Neuronal stem cell (in vitro differentiated cells): ENCODE measurements around the gene PYM1. TPM values are rescaled to one million over a fixed set of nuclear protein-coding genes. Genes with fewer than 3 reads are reported as not detected.

Experiments used
- DNase-seq: peaks from one replicate; pipeline ENCODE4 v3.0.0-alpha.2; 2013; ENCODE audit warnings: low spot score
- H2AFZ ChIP-seq: one replicate; pipeline ENCODE4 v1.6.1; 2013; ENCODE audit warnings: mild to moderate bottlenecking, low read length, inconsistent platforms
- H2AK5ac ChIP-seq: 2 replicates; pipeline ENCODE4 v1.6.1; 2013; ENCODE audit warnings: low read depth, mild to moderate bottlenecking, inconsistent platforms, low read length, moderate library complexity, mixed read lengths
- H2BK120ac ChIP-seq: 2 replicates; pipeline ENCODE4 v1.6.1; 2013; ENCODE audit warnings: low read depth, mild to moderate bottlenecking, inconsistent platforms, low read length, moderate library complexity, mixed read lengths
- H2BK12ac ChIP-seq: one replicate; pipeline ENCODE4 v1.6.1; 2013; ENCODE audit warnings: low read length, inconsistent platforms
- H2BK15ac ChIP-seq: 2 replicates; pipeline ENCODE4 v1.6.1; 2013; ENCODE audit warnings: mild to moderate bottlenecking, low read length, inconsistent platforms, mixed read lengths
- H2BK5ac ChIP-seq: one replicate; pipeline ENCODE4 v1.6.1; 2013; ENCODE audit warnings: inconsistent platforms, mild to moderate bottlenecking, low read length, moderate library complexity
- H3K14ac ChIP-seq: one replicate; pipeline ENCODE4 v1.6.1; 2013; ENCODE audit warnings: low read length, inconsistent platforms
- H3K18ac ChIP-seq: 2 replicates; pipeline ENCODE4 v1.6.1; 2013; ENCODE audit warnings: low read length, inconsistent platforms
- H3K23ac ChIP-seq: 2 replicates; pipeline ENCODE4 v1.6.1; 2013; ENCODE audit warnings: low read depth, mild to moderate bottlenecking, mixed read lengths, low read length, inconsistent platforms; ENCODE audit not compliant: poor library complexity
- H3K27ac ChIP-seq: replicated peaks from 3 replicates; pipeline ENCODE4 v1.5.1; 2013; ENCODE audit warnings: low read length, inconsistent platforms
- H3K27me3 ChIP-seq, 3 experiments: 2 replicates each; pipeline ENCODE4 v1.6.1; 2013; ENCODE audit warnings: low read length in 3 of 3, mild to moderate bottlenecking in 2 of 3, inconsistent platforms in 1 of 3, low read depth in 1 of 3, mixed read lengths in 1 of 3, moderate library complexity in 1 of 3; ENCODE audit not compliant: control insufficient read depth in 3 of 3, insufficient read depth in 3 of 3
- H3K36me3 ChIP-seq, 2 donors: replicated peaks in 1 of 2; 2 replicates each; pipeline ENCODE4 v1.6.1; 2013; ENCODE audit warnings: low read length in 2 of 2; ENCODE audit not compliant: control insufficient read depth in 2 of 2, insufficient read depth in 2 of 2
- H3K4ac ChIP-seq: 2 replicates; pipeline ENCODE4 v1.6.1; 2013; ENCODE audit warnings: inconsistent platforms, mild to moderate bottlenecking, low read length, moderate library complexity
- H3K4me1 ChIP-seq, 2 donors: 1 replicate in 1 of 2; 2 replicates in 1 of 2; pipeline ENCODE4 v1.6.1; 2013; ENCODE audit warnings: low read length in 2 of 2, low read depth in 1 of 2; ENCODE audit not compliant: control insufficient read depth in 2 of 2, insufficient read depth in 1 of 2
- H3K4me2 ChIP-seq: one replicate; pipeline ENCODE4 v1.6.1; 2013; ENCODE audit warnings: mild to moderate bottlenecking, low read length, inconsistent platforms; ENCODE audit not compliant: insufficient read depth, poor library complexity, severe bottlenecking
- H3K4me3 ChIP-seq, 2 donors: 2 replicates each; pipeline ENCODE4 v1.5.1; 2013; ENCODE audit warnings: low read length in 2 of 2, mild to moderate bottlenecking in 2 of 2, inconsistent platforms in 1 of 2, moderate library complexity in 1 of 2
- H3K79me1 ChIP-seq: one replicate; pipeline ENCODE4 v1.6.1; 2013; ENCODE audit warnings: low read depth, mild to moderate bottlenecking, inconsistent platforms, low read length, moderate library complexity
- H3K9ac ChIP-seq: one replicate; pipeline ENCODE4 v1.6.1; 2013; ENCODE audit warnings: mild to moderate bottlenecking, low read depth, low read length, inconsistent platforms; ENCODE audit not compliant: poor library complexity
- H3K9me3 ChIP-seq, 2 donors: replicated peaks in 1 of 2; 2 replicates each; pipeline versions ENCODE3 to v1.6.1; 2013; ENCODE audit warnings: low read length in 2 of 2, mild to moderate bottlenecking in 2 of 2, inconsistent platforms in 1 of 2, low read depth in 1 of 2, mixed read lengths in 1 of 2, moderate library complexity in 1 of 2; ENCODE audit not compliant: control insufficient read depth in 2 of 2, insufficient read depth in 1 of 2
- H4K8ac ChIP-seq: one replicate; pipeline ENCODE4 v1.6.1; 2013; ENCODE audit warnings: low read depth, mild to moderate bottlenecking, inconsistent platforms, low read length, moderate library complexity
- H4K91ac ChIP-seq: one replicate; pipeline ENCODE4 v1.6.1; 2013; ENCODE audit warnings: low read length, low read depth, mild to moderate bottlenecking, inconsistent platforms; ENCODE audit not compliant: poor library complexity
- WGBS, 2 donors: extraction: QIAGEN DNeasy Blood & Tissue Kit; methylation state at CpG; one replicate each; pipeline ENCODE4 v1.1.7; 2013; ENCODE audit warnings: missing lambda C conversion rate in 2 of 2, mixed read lengths in 1 of 2; ENCODE audit not compliant: insufficient read length in 2 of 2, insufficient replicate concordance in 1 of 2; ENCODE audit errors: extremely low coverage in 2 of 2; 5-methylcytosine and 5-hydroxymethylcytosine counted together
- polyA plus RNA-seq, 2 experiments: library from polyadenylated mRNA; stranded (reverse); fragments of 200-250 nt; gene quantifications; one replicate each; pipeline ENCODE4 v1.2.3, GENCODE V29; 2013

The PYM1 gene
- polyA plus RNA-seq (2013, experiment 1 of 2), result 50.0 TPM
- polyA plus RNA-seq (2013, experiment 2 of 2), result 49.6 TPM

- H3K4me3 ChIP-seq, result peak within 1 kb of the TSS; percentile 89 to 94
Observed at GRCh38 chr12:55927588-55928502, at the start of gene PYM1. TSS of gene PYM1 (minus strand) at chr12:55927894. CDS start at chr12:55927761, 133 bp downstream.

GRCh38 chr12:55974308-55974730 lies 46.6 kb upstream of the PYM1 start:
- Histone ChIP-seq H3K14ac (peak overlapping the region; percentile 57), H3K36me3 (peaks cover 16 to 72% of the 10 kb centered on the region in 2 donors), H3K79me1 (peaks cover 8% of the 10 kb centered on the region), H2BK12ac (no peak overlapping the region), H4K91ac (no peak overlapping the region), H2BK15ac (no peak overlapping the region), H3K4me2 (peak overlapping the region; percentile 35), H4K8ac (no peak overlapping the region), H3K9ac (peak overlapping the region; percentile 95), H3K27me3 (no peaks in the 10 kb centered on the region), H3K27ac (peak overlapping the region; percentile 86), H3K4me3 (peak overlapping the region; percentile 77 to 97), H3K4me1 (peaks cover 4 to 11% of the 10 kb centered on the region in 2 donors), H3K23ac (peak overlapping the region; percentile 99), H3K4ac (no peak overlapping the region), H2AFZ (peak overlapping the region; percentile 87), H2AK5ac (no peak overlapping the region), H3K9me3 (no peaks in the 10 kb centered on the region), H2BK5ac (peak overlapping the region; percentile 97), H2BK120ac (peak overlapping the region; percentile 42), H3K18ac (peak overlapping the region; percentile 91)
- no CpG with 5 or more reads among the region's 15 CpGs for WGBS, 2 donors
- DNase-seq, result no peak

More at GRCh38 chr12:55927588-55928502, at the start of gene PYM1:
- Histone ChIP-seq H2AFZ (peak within 1 kb of the TSS; percentile 86), H4K91ac (no peak within 1 kb of the TSS), H3K79me1 (peaks cover 2% of the 10 kb centered on the region), H3K4me1 (peaks cover 14 to 25% of the 10 kb centered on the region in 2 donors), H3K9me3 (no peaks in the 10 kb centered on the region), H4K8ac (no peak within 1 kb of the TSS), H3K14ac (no peak within 1 kb of the TSS), H2BK12ac (peak within 1 kb of the TSS; percentile 82), H3K4ac (no peak within 1 kb of the TSS), H2BK5ac (peak within 1 kb of the TSS; percentile 100), H3K27me3 (peaks cover 4 to 15% (median 9%) of the 10 kb centered on the region in 3 experiments), H3K4me2 (peak within 1 kb of the TSS; percentile 85), H3K23ac (peak within 1 kb of the TSS; percentile 97), H3K36me3 (peaks cover 5 to 31% of the 10 kb centered on the region in 2 donors), H2AK5ac (peak within 1 kb of the TSS; percentile 96), H2BK15ac (peak within 1 kb of the TSS; percentile 96), H3K18ac (peak within 1 kb of the TSS; percentile 98), H3K9ac (peak within 1 kb of the TSS; percentile 96), H3K27ac (peak within 1 kb of the TSS; percentile 99), H2BK120ac (peak within 1 kb of the TSS; percentile 38)
- peak; percentile 76 for DNase-seq
- WGBS, 2 donors, result no CpG with 5 or more reads among the region's 49 CpGs

GRCh38 chr12:55973599-55974307 lies 46.1 kb upstream of the PYM1 start, which contains the start of gene RAB5B:
TSS of gene RAB5B (plus strand) at chr12:55974078. CDS start at chr12:55986961, 12,883 bp downstream.
- Histone ChIP-seq H2AK5ac (no peak within 1 kb of the TSS), H2BK120ac (peak within 1 kb of the TSS; percentile 42), H4K8ac (no peak within 1 kb of the TSS), H3K23ac (peak within 1 kb of the TSS; percentile 99), H2BK5ac (peak within 1 kb of the TSS; percentile 97), H3K9ac (peak within 1 kb of the TSS; percentile 95), H2AFZ (peak within 1 kb of the TSS; percentile 87), H3K4ac (peak within 1 kb of the TSS; percentile 77), H3K79me1 (peaks cover 8% of the 10 kb centered on the region), H2BK12ac (no peak within 1 kb of the TSS), H3K14ac (peak within 1 kb of the TSS; percentile 57), H3K4me3 (peak within 1 kb of the TSS; percentile 77 to 97), H3K4me1 (peaks cover 4 to 11% of the 10 kb centered on the region in 2 donors), H3K27me3 (no peaks in the 10 kb centered on the region), H2BK15ac (no peak within 1 kb of the TSS), H3K4me2 (peak within 1 kb of the TSS; percentile 73), H3K18ac (peak within 1 kb of the TSS; percentile 91), H3K36me3 (peaks cover 16 to 72% of the 10 kb centered on the region in 2 donors), H4K91ac (no peak within 1 kb of the TSS), H3K27ac (peak within 1 kb of the TSS; percentile 86), H3K9me3 (no peaks in the 10 kb centered on the region)
- peak; percentile 100 for DNase-seq
- WGBS, 2 donors, result no CpG with 5 or more reads among the region's 39 CpGs
